GM23248 (cell line): ENCODE measurements around the gene ADRM1.

Experiments used
- EZH2 ChIP-seq: fragments of 200-600 bp; sonication (generic); IDR thresholded peaks from 2 replicates; pipeline ENCODE4 v1.6.1; 2018; ENCODE audit warnings: antibody characterized with exemption, mild to moderate bottlenecking; ENCODE audit not compliant: insufficient read depth, poor library complexity, severe bottlenecking
- EZH2phosphoT487 ChIP-seq: fragments of 200-600 bp; sonication (generic); IDR thresholded peaks from 2 replicates; pipeline ENCODE4 v1.6.1; 2018; ENCODE audit warnings: antibody characterized with exemption, moderate library complexity, mild to moderate bottlenecking, low read depth; ENCODE audit not compliant: insufficient read depth

GRCh38 chr20:62357681-62358080, 54.9 kb downstream of the ADRM1 start:
- TF ChIP-seq EZH2phosphoT487 (no peak), EZH2 (no peak)
